Gastrocnemius medialis (tissue), 4 donors: ENCODE measurements around the gene GSTM2.

Experiments used
- POLR2A ChIP-seq, 2 donors: fragments of 450-650 bp; IDR thresholded peaks; one replicate each; pipeline ENCODE4 v1.6.1; 2017; ENCODE audit warnings: antibody characterized with exemption in 2 of 2, mild to moderate bottlenecking in 2 of 2, moderate library complexity in 2 of 2
- TF ChIP-seq, protein P1 (sequence below), 5 experiments: fragments of 450-650 bp in 3 of 5; fragments of 200-600 bp in 2 of 5; sonication (generic) in 2 of 5; IDR thresholded peaks in 4 of 5; conservative IDR thresholded peaks in 1 of 5; 1 replicate in 4 of 5; 2 replicates in 1 of 5; pipeline ENCODE4 v1.5.1; 2016 to 2019; ENCODE audit warnings: antibody characterized with exemption in 5 of 5, mild to moderate bottlenecking in 3 of 5, moderate library complexity in 3 of 5

DNA sequence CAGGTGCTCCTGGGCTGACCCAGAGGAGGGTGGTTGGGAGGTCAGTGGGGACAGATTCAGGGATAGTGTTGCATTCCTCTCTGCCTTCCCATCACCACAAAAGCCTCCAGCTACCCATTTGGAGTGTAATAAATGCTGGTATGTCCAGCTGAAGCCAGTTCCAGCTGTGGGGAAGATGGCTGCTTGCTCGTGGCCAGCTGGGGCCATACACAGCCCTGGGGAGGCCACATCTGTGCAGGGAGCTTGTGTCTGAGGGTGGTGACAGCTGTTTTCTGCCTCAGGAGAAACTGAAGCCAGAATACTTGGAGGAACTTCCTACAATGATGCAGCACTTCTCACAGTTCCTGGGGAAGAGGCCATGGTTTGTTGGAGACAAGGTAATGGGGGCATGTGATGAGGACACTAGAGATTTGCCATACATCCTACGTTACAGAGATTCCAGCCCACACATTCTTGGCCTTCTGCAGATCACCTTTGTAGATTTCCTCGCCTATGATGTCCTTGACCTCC, 9.3 kb upstream of the GSTM2 start:
- no peak for TF ChIP-seq POLR2A (IDR thresholded peaks at IDR 0.05)
- TF ChIP-seq, protein P1, sequence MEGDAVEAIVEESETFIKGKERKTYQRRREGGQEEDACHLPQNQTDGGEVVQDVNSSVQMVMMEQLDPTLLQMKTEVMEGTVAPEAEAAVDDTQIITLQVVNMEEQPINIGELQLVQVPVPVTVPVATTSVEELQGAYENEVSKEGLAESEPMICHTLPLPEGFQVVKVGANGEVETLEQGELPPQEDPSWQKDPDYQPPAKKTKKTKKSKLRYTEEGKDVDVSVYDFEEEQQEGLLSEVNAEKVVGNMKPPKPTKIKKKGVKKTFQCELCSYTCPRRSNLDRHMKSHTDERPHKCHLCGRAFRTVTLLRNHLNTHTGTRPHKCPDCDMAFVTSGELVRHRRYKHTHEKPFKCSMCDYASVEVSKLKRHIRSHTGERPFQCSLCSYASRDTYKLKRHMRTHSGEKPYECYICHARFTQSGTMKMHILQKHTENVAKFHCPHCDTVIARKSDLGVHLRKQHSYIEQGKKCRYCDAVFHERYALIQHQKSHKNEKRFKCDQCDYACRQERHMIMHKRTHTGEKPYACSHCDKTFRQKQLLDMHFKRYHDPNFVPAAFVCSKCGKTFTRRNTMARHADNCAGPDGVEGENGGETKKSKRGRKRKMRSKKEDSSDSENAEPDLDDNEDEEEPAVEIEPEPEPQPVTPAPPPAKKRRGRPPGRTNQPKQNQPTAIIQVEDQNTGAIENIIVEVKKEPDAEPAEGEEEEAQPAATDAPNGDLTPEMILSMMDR (IDR thresholded peaks at IDR 0.05 in 4 of 5, conservative IDR thresholded peaks at IDR 0.05 in 1 of 5), result no peak
